NCI-H446 treated with DMSO at 0.1 percent for 48 hours (cell line): ENCODE measurements around the gene CASP12.
"Not testable (repeated sequence)": the region's sequence is repeated elsewhere in the genome, so short reads cannot be mapped to it uniquely, and the experiment has no call there.

ENCODE experiments used
- DNase-seq: peaks from one replicate; lab custom pipeline; 2025; lab: John Stamatoyannopoulos, UW

Gene CASP12

GRCh38 chr11:104897891-104898684 is at the start of gene CASP12:
Gene CASP12 (minus strand): TSS chr11:104898460.
- DNase-seq, result no peak

GRCh38 chr11:104946907-104947306 is 48.6 kb upstream of the CASP12 start:
- no peak for DNase-seq

GRCh38 chr11:104944076-104944475 is 45.8 kb upstream of the CASP12 start:
- DNase-seq, result no peak

GRCh38 chr11:104943561-104943960 is 45.3 kb upstream of the CASP12 start:
- DNase-seq, result no peak

GRCh38 chr11:104934594-104934993 is 36.3 kb upstream of the CASP12 start:
- no peak for DNase-seq

- DNase-seq, result not testable (repeated sequence)
These were observed 35.8 kb upstream of the CASP12 start for GRCh38 chr11:104934073-104934472.

GRCh38 chr11:104928811-104929210 is 30.6 kb upstream of the CASP12 start:
- no peak for DNase-seq

- DNase-seq, result no peak
These were observed 28.7 kb upstream of the CASP12 start for GRCh38 chr11:104926771-104927611.

GRCh38 chr11:104925850-104926249 is 27.6 kb upstream of the CASP12 start:
- DNase-seq, result no peak

- no peak for DNase-seq
These were observed 20.0 kb upstream of the CASP12 start for GRCh38 chr11:104918113-104918824.

GRCh38 chr11:104917271-104918112 is 19.2 kb upstream of the CASP12 start:
- no peak for DNase-seq

- no peak for DNase-seq
These were observed 18.2 kb upstream of the CASP12 start for GRCh38 chr11:104916442-104916841.

- no peak for DNase-seq
These were observed 13.8 kb upstream of the CASP12 start for GRCh38 chr11:104912102-104912501.

- no peak for DNase-seq
These were observed 9.9 kb upstream of the CASP12 start for GRCh38 chr11:104908186-104908531.

GRCh38 chr11:104907521-104908185 is 9.4 kb upstream of the CASP12 start:
- DNase-seq, result no peak

- DNase-seq, result no peak
These were observed 7.0 kb upstream of the CASP12 start for GRCh38 chr11:104905271-104905670.

- no peak for DNase-seq
These were observed 966 bp upstream of the CASP12 start for GRCh38 chr11:104899226-104899625.

- no peak for DNase-seq
These were observed 389 bp upstream of the CASP12 start for GRCh38 chr11:104898685-104899013.

- DNase-seq, result no peak
These were observed 2.6 kb downstream of the CASP12 start for GRCh38 chr11:104895634-104896033.

- DNase-seq, result no peak
These were observed 4.4 kb downstream of the CASP12 start for GRCh38 chr11:104893876-104894275.
